Stimulated activated CD4-positive, alpha-beta T cell treated with anti-CD3 and anti-CD28 coated beads, Interleukin-15, amount 100 ng/mL, for 48 hours (primary cell): Measurements from ENCODE around the gene STK4.
"Not testable (repeated sequence)": the region's sequence is repeated elsewhere in the genome, so short reads cannot be mapped to it uniquely, and the experiment has no call there.

Source experiments
- DNase-seq, 2 donors: peaks; one replicate each; pipeline ENCODE4 v3.0.0-alpha.2; 2020; ENCODE audit warnings: low read depth in 2 of 2

The STK4 gene

GRCh38 chr20:44983093-44983674 lies 16.9 kb downstream of the STK4 start:
- DNase-seq, result no peak

GRCh38 chr20:44988631-44989171 lies 22.4 kb downstream of the STK4 start:
- no peak for DNase-seq

DNA sequence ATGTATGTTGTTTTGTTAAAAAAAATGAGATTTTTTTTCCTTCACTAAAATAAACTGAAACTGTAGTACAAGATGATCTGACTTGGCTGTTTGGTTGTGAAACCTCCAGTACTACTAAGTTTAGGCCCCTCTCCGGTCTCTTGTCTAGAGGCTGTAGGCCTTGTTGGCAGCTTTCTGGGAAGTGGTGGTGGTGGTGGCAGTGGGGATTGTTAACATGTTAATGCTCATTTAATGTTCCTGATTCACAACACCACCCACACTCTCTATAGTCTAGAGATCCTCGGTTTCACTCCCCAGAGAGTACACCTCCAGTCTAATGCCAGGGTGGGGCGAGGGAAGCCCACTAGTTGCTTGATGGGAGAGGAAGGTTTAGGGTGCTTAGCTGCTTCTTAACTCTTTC lies 24.1 kb downstream of the STK4 start:
- peak; percentile 48 to 58 for DNase-seq

- DNase-seq, result no peak
Observed at GRCh38 chr20:44990957-44991356, 24.6 kb downstream of the STK4 start.

- DNase-seq, result no peak
Observed at GRCh38 chr20:44993343-44993742, 27.0 kb downstream of the STK4 start.

- no peak for DNase-seq
Observed at GRCh38 chr20:44997171-44997570, 30.9 kb downstream of the STK4 start.

DNA sequence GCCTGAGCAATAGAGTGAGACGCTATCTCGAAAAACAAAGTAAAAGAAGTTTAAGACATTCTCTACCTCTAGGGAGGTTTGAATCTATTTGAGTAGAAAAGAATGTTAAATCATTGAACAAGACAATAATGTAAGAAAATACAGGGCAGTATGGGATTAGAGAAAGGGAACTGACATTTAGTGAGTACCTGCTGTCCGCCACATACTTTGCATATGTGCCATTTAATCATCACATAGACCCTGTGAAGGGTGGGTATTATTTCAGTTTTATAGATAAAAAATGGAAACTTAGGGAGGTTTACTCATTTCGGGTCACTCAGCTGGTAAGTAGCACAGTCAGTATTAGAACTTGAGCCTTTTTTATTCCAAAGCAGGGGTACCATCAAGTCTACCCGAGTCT lies 31.4 kb downstream of the STK4 start:
- no peak for DNase-seq

- DNase-seq, result no peak
Observed at GRCh38 chr20:45008521-45009049, 42.3 kb downstream of the STK4 start.

GRCh38 chr20:45010399-45010828 lies 44.1 kb downstream of the STK4 start:
- DNase-seq, result no peak

- DNase-seq, result peak; percentile 12 to 40
Observed at GRCh38 chr20:45011108-45011526, 44.8 kb downstream of the STK4 start.

DNA sequence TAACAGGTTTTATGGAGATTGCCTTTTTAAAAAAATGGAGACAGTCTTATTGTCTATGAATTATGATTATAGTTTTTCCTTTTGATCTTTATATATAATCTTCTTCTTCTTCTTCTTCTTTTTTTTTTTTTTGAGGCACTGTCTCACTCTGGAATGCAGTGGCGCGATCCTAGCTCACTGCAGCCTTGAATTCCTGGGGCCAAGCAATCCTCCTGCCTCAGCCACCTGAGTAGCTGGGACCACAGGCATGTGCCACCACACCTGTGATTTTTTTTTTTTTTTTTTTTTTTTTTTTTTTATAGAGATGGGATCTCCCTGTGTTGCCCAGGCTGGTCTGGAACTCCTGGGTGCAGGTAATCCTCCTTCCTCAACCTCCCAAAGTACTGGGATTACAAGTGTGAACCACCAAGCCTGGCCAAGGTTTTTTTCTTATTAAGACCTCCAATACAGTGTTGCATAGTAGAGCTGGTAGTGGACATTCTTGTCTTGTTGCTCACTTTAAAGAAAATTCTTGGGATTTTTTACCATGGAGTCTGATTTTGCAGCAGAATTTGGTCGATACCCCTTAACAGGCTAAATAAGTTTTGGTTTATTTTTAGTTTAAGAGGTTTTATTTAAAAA lies 46.5 kb downstream of the STK4 start:
- DNase-seq, result no peak

- DNase-seq, result not testable (repeated sequence)
Observed at GRCh38 chr20:45014131-45014530, 47.8 kb downstream of the STK4 start.

- no peak for DNase-seq
Observed at GRCh38 chr20:45014671-45015415, 48.5 kb downstream of the STK4 start.

- no peak for DNase-seq
Observed at GRCh38 chr20:45016089-45016671, 49.9 kb downstream of the STK4 start.

- DNase-seq, result no peak
Observed at GRCh38 chr20:45017281-45017680, 51.0 kb downstream of the STK4 start.

DNA sequence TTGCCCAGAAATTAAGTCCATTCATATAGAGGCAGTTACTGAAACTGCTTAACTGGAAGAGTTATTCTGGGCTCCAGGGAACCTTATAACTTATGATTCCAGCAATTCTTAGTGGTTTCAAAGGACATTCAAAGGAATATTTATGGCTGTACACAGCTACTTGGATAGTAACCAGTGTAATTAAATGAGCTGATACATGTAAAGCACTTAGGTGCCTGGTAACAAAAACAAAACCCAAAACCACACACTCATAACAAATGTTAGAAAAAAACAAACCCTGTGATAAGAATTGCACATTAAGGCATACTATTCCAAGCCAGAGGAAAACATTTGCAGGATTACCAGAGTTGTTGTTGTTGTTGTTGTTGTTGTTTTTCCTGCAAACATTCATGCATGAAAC lies 51.5 kb downstream of the STK4 start:
- DNase-seq, result no peak

DNA sequence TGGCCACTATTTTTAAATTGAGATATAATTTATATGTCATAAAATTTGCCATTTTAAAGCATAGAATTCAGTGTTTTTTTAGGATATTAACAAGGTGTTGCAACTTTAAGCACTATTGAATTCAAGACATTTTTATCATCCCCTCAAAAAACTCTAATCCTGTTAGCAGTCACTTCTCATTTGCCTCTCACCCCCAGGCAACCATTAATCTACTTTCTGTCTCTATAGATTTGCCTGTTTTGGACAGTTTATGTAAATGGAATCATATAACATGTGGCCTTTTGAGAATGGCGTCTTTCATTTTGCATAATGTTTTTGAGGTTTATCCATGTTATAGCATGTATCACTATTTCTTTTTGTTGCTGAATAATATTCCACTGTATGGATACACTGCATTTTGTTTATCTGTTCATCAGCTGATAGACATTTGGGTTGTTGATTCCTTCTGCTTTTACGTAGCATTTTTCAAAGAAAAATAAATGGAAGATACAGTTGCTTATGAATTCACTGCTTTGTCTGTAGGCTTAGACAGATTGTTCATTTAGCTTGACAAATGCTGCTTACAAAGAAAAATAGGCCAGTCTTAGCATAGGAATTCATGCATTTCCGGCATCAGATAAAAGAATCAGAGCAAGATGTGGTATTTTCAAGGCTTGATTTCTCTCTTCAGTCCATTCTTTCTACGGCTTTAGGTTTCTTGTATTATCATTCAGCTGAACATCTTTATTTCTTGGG lies 52.9 kb downstream of the STK4 start:
- DNase-seq, result no peak

DNA sequence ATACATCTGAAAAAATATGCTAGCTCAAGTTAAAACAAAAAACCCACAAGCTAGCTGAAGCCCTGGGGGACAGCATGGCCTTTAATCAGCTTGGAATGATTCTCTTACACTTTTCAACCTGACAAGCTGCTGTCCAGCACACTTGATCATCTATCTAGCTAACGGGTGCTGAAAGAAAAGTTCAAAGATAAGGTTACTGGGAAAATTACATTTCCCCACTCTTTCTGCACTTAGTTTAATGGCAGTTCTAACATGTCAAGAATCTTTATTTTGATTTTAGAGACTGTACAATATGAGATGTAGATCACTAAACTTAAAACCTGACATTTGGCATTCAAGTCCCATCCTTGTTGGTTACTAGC lies 53.4 kb downstream of the STK4 start:
- DNase-seq, result no peak

DNA sequence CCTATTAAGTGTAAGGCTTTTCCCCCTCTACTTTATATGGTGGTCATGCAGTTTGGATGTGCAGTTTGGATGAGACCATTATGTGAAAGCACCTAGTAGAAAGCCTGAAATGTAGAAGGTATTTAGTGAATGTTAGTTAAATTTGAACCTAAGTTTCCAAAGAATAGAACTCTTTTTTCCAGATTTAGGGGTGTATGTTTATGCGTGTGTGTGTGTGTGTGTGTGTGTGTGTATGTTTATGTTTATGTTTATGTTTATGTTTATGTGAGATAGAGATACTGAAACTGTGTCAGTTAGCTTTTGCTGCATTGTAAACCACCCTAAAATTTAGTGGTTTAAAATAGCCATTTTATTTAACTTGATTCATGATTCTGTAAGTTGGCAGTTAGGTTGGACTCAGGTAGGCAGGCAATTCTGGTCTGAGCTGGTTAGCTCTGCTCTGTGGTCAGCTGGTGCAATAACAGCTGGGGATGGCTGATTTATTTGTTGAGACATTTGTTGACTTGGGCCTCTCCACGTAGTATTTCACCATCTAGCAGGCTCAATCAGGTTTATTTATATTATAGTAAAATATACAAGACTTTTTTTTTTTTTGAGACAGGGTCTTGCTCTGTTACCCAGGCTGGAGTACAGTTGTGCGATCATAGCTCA lies 54.0 kb downstream of the STK4 start:
- no peak for DNase-seq

DNA sequence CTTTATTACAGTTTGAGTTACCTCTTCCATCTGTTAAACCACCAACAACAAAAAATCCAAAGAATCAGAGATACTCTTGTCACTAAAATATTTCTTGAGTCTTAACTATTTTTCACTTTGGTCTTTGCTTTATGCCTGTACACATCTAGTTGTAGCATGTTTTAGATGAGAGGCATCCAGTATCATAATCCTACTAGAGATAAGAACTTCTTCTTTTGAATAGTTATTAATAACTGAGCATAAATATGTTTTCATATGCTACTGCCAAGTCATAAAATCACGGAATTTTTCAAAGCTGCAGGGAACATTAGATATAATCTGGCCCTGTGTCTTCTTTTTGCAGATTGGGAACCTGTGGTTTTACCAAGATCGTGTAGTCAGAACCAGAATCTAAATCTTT lies 55.3 kb downstream of the STK4 start:
- DNase-seq, result no peak

GRCh38 chr20:45023140-45023539 lies 56.8 kb downstream of the STK4 start:
- DNase-seq, result not testable (repeated sequence)
